ENCODE measurements around the gene BOLL.
A peak's percentile ranks its signal among the peaks of the same experiment; 100 is the strongest.

BOLL gene

DNA sequence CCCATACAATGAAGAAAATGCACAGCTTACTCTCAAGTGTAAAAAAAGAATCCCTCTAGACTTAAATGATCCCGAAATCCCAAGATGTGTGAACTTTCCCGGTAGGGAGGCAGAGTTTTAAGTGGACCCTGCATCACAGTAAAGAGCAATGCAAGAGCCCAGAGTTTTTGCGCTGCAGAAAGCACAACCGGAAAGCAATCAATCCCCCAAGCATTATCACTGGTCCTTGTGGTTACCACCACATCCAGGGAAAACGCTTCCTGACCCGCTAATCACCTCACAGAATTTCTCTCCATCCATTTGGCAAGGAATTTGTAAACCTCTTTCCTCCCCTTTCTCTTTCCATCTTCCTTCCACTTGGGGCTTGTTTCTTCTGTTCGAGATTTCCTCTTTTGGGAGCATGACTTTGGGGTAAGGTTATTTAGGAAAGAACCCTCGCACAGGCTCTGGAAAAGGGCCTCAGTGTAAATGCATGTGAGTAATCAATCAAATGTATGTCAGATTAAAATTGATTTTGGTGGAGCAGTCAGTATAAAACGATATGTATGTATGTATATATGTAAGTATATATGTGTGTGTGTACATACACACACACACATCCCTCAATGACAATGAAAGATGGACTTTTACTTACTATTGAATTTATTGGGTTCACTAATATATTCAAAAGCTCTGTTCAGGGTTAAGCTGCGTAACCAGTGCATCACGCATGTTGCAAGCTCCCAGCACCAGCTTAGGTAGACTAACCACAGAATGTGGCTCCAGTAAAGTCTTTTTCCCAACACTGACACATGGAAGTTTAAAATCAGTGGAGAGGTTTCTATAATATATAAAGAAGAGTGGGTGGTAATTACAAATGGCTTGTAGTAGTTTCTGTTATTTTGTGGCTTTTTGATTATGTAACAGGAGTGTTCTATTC lies 20.9 kb upstream of the BOLL start:
- Mint-ChIP-seq H3K36me3 (ENCODE audit: low read depth) (no peaks in the 10 kb centered on the region), H3K27me3 (ENCODE audit: low read depth) (peaks cover 16% of the 10 kb centered on the region), H3K9me3 (no peaks in the 10 kb centered on the region), H3K4me3 (peak overlapping the region; percentile 86 to 94 (median 91)), H3K4me1 (peaks cover 43% of the 10 kb centered on the region), H3K27ac (peak overlapping the region; percentile 7 to 69 (median 57))
- TF ChIP-seq, protein P1, sequence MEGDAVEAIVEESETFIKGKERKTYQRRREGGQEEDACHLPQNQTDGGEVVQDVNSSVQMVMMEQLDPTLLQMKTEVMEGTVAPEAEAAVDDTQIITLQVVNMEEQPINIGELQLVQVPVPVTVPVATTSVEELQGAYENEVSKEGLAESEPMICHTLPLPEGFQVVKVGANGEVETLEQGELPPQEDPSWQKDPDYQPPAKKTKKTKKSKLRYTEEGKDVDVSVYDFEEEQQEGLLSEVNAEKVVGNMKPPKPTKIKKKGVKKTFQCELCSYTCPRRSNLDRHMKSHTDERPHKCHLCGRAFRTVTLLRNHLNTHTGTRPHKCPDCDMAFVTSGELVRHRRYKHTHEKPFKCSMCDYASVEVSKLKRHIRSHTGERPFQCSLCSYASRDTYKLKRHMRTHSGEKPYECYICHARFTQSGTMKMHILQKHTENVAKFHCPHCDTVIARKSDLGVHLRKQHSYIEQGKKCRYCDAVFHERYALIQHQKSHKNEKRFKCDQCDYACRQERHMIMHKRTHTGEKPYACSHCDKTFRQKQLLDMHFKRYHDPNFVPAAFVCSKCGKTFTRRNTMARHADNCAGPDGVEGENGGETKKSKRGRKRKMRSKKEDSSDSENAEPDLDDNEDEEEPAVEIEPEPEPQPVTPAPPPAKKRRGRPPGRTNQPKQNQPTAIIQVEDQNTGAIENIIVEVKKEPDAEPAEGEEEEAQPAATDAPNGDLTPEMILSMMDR (IDR thresholded peaks at IDR 0.05; ENCODE audit: unreplicated experiment in 3 of 3), result no peak

DNA sequence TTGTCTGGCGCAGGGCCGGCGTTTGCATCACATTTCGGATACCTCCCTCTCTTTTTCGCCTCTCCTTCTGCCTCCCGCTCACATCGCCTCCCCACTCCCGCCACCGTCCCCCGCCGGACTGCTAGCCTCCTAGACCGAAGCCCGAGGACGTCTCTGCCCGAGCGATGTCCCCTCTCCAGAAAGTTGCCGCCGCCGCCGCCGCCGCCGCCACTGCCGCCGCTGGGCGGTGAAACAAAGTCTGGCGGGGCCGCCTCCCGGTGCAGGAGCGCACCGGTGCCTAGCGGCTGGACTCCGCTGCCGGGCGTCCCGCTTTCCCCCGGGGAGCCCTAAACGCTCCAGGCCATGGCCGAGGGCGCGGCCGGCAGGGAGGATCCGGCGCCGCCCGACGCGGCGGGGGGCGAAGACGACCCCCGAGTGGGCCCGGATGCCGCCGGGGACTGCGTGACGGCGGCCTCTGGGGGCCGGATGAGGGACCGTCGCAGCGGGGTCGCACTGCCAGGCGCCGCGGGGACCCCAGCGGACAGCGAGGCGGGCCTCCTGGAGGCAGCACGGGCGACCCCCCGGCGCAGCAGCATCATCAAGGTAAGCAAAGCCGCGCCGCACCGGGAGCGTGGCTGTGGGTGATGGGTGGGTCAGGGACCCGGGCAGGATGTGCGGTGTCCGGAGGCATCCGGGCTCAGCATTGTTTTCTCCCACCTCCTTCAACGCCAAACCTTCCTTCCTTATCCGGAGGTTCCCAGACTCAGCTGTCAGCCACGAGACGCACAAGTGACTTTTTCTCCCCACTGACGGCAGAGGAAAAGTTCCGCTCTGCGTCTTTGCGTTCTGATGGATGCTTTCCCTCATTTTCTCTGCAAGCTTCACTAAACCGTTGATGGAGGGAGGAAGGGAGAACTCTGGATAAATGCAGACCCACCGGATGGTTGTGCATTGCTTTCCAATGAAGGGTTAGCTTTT lies 19.9 kb upstream of the BOLL start:
- peak overlapping the region; percentile 91 to 94 (median 91) for H3K4me3 Mint-ChIP-seq
- H3K4me1 Mint-ChIP-seq, result peaks cover 43% of the 10 kb centered on the region
- TF ChIP-seq, protein P1 (IDR thresholded peaks at IDR 0.05; ENCODE audit: unreplicated experiment in 3 of 3), result peak in 2 of 3 experiments; percentile 10 to 25
- H3K36me3 Mint-ChIP-seq (ENCODE audit: low read depth), result no peaks in the 10 kb centered on the region
- H3K9me3 Mint-ChIP-seq, result no peaks in the 10 kb centered on the region
- H3K27me3 Mint-ChIP-seq (ENCODE audit: low read depth), result peaks cover 16% of the 10 kb centered on the region
- H3K27ac Mint-ChIP-seq, result peak overlapping the region; percentile 7 to 69 (median 57)

DNA sequence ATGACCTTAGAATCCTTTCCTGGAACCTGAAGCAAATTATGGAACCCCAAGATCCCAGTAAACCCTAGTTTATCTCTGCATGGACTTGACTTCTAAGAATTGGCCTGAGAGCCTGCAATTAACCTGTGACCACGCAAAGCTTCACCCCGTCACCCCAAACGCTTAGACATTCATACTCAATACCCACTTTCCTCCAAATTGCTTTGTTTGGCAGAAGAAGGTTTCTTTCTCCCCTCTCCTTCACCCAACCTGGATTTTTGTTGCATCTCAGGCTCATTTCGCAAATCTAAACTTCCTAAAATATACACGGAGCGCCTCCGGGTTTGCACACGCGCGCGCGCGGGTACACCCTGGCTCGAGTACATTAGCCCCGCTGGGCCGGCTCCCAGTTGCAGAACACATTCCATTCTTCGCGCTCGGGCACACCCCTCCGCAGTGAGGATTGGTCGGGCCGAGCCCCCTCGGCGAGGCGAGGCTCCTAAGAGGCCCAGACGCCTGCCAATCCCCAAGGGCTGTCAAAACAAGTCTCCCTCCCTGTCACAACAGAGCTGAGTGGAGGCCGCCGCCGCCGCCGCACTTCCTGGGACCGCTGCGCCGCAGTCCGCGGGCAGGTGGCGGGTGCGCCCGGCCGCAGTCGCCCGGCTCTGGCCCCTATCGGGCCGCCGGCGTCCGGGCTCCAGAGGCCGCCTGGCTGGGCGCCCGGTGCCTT lies 19.1 kb upstream of the BOLL start, which contains the start of gene PLCL1:
Gene PLCL1, plus strand, starts transcription at position 545 of the 709 bp plus-strand sequence.
- Mint-ChIP-seq H3K36me3 (ENCODE audit: low read depth) (no peaks in the 10 kb centered on the region), H3K4me1 (peaks cover 47% of the 10 kb centered on the region), H3K27ac (peak within 1 kb of the TSS; percentile 57 to 73 (median 69)), H3K27me3 (ENCODE audit: low read depth) (peaks cover 16% of the 10 kb centered on the region), H3K4me3 (peak within 1 kb of the TSS; percentile 91 to 94 (median 91)), H3K9me3 (no peaks in the 10 kb centered on the region)
- TF ChIP-seq, protein P1 (IDR thresholded peaks at IDR 0.05; ENCODE audit: unreplicated experiment in 3 of 3), result no peak

DNA sequence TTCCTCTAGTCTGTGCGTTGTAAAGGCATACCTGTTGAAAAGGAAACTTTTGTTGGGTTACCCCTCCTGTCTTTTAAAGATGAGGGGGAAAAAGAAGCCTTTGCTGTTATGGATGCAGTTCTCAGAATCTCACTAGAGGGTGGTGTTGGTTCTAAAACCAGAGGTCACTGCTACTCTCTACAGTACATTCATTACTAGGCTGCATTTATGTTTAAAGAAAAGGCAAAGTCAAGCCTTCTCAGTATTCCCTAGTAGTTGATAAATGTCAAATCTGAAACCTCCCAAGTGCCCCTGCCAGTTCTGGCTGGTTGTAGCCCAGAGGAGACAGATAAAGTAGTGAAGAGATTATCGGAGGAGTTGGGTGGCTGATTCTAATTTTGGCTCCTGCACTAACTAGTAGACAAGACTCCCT lies 17.9 kb upstream of the BOLL start:
- Mint-ChIP-seq H3K27me3 (ENCODE audit: low read depth) (peaks cover 16% of the 10 kb centered on the region), H3K27ac (peak overlapping the region in 2 of 3 experiments; percentile 38 to 50), H3K4me1 (peaks cover 45% of the 10 kb centered on the region), H3K36me3 (ENCODE audit: low read depth) (no peaks in the 10 kb centered on the region), H3K9me3 (no peaks in the 10 kb centered on the region), H3K4me3 (peak overlapping the region; percentile 73 to 84 (median 81))
- TF ChIP-seq, protein P1 (IDR thresholded peaks at IDR 0.05; ENCODE audit: unreplicated experiment in 3 of 3), result peak; percentile 78 to 92 (median 90)

DNA sequence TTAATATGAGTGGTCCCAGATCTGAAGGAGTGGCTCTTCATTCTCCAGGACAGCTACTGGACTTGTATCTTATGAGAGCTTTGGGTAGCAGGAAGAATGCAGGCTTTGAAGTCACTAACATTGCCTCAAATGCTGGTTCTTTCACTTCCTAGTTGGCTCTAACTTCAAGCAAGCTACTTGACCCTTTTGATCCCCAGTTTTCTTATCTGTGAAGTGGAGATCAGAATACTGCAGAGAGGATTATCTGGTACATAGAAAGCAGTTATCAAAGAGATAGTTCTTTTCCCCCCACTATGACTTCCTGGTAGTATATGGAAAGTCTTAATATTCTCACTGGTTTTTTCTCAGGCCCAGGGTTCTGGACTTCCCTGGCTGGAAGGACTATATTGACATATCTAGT lies 15.9 kb upstream of the BOLL start:
- H3K9me3 Mint-ChIP-seq, result no peaks in the 10 kb centered on the region
- peaks cover 39% of the 10 kb centered on the region for H3K4me1 Mint-ChIP-seq
- no peak overlapping the region for H3K27ac Mint-ChIP-seq
- H3K4me3 Mint-ChIP-seq, result no peak overlapping the region
- no peaks in the 10 kb centered on the region for H3K36me3 Mint-ChIP-seq (ENCODE audit: low read depth)
- TF ChIP-seq, protein P1 (IDR thresholded peaks at IDR 0.05; ENCODE audit: unreplicated experiment in 3 of 3), result no peak
- H3K27me3 Mint-ChIP-seq (ENCODE audit: low read depth), result peaks cover 12% of the 10 kb centered on the region

All from nephron (organoid).